GM12878 (cell line): ENCODE data around the gene CREB5. TPM values are rescaled to one million over a fixed set of nuclear protein-coding genes. Genes with fewer than 3 reads are reported as not detected.

Source experiments
- ATAC-seq: fragments of 200-7000 bp; cut with Tn5 transposase; 3 replicates; pipeline ENCODE4 v1.9.1; 2020; ENCODE audit warnings: mild to moderate bottlenecking, moderate library complexity
- BruUV-seq: library from RNA; stranded (reverse); fragments of 400-500 nt; replicated peaks from 2 replicates; lab custom pipeline; 2021; lab: Mats Ljungman, UMichigan
- CTCF ChIA-PET: fragments of 300-600 bp; sonication (Branson Sonifier 250); formaldehyde crosslinking; extraction: SDS; loops from one replicate; lab custom pipeline; 2021; ENCODE audit warnings: inconsistent platforms; lab: Yijun Ruan, JAX
- POLR2A ChIA-PET: fragments of 350-600 bp; formaldehyde crosslinking; extraction: SDS; loops from one replicate; lab custom pipeline; 2021; ENCODE audit warnings: inconsistent platforms; lab: Charles Lee
- RAD21 ChIA-PET: fragments of 300-600 bp; sonication (Branson Sonifier 250); formaldehyde crosslinking; loops from one replicate; lab custom pipeline; 2023; ENCODE audit warnings: antibody characterized with exemption; ENCODE audit not compliant: unreplicated experiment; lab: Charles Lee
- SMC1A ChIA-PET: fragments of 300-600 bp; sonication (Branson Sonifier 250); formaldehyde crosslinking; loops from one replicate; lab custom pipeline; 2023; ENCODE audit not compliant: unreplicated experiment, uncharacterized antibody; lab: Charles Lee
- DNase-seq: peaks from one replicate; pipeline ENCODE4 v3.0.0-alpha.2; 2011; ENCODE audit warnings: low read depth, low spot score
- FAIRE-seq: peaks from 3 replicates; lab custom pipeline; 2011; peaks lifted over from hg19 to GRCh38; lab: Jason Lieb, UNC
- H2AFZ ChIP-seq: 2 replicates; pipeline ENCODE4 v1.6.0; 2011; ENCODE audit warnings: low read depth, low read length, control low read depth; ENCODE audit not compliant: control insufficient read depth
- H3K27ac ChIP-seq: 2 replicates; pipeline ENCODE4 v1.5.1; 2011; ENCODE audit warnings: control low read depth; ENCODE audit not compliant: control insufficient read depth, insufficient read depth
- H3K27me3 ChIP-seq, 2 experiments: replicated peaks in 1 of 2; 2 replicates each; pipeline versions ENCODE4 v1.6.0 to v1.6.1; 2011; ENCODE audit warnings: low read length in 1 of 2; ENCODE audit not compliant: control insufficient read depth in 2 of 2, insufficient read depth in 2 of 2
- H3K36me3 ChIP-seq, 2 experiments: 2 replicates each; pipeline ENCODE4 v1.5.1; 2011; ENCODE audit warnings: low read length in 1 of 2; ENCODE audit not compliant: control insufficient read depth in 2 of 2, insufficient read depth in 2 of 2
- H3K4me1 ChIP-seq: 2 replicates; pipeline ENCODE4 v1.6.1; 2011; ENCODE audit warnings: mild to moderate bottlenecking, low read length, moderate library complexity, mixed read lengths; ENCODE audit not compliant: control insufficient read depth, insufficient read depth
- H3K4me2 ChIP-seq: 2 replicates; pipeline ENCODE4 v1.6.0; 2011; ENCODE audit warnings: control low read depth; ENCODE audit not compliant: control insufficient read depth, insufficient read depth
- H3K4me3 ChIP-seq: fragments of 200-600 bp; sonication (generic); 2 replicates; pipeline ENCODE4 v1.5.1; 2016
- H3K79me2 ChIP-seq: 2 replicates; pipeline ENCODE4 v1.6.0; 2011; ENCODE audit warnings: low read length; ENCODE audit not compliant: control insufficient read depth, insufficient read depth
- H3K9ac ChIP-seq: 2 replicates; pipeline ENCODE4 v1.8.0; 2011; ENCODE audit warnings: low read length, control low read depth, mixed read lengths; ENCODE audit not compliant: control insufficient read depth, insufficient read depth
- H3K9me3 ChIP-seq: replicated peaks from 3 replicates; pipeline ENCODE4 v1.5.1; 2011; ENCODE audit warnings: mild to moderate bottlenecking, low read length; ENCODE audit not compliant: control insufficient read depth, insufficient read depth
- H4K20me1 ChIP-seq: 2 replicates; pipeline ENCODE4 v1.6.0; 2011; ENCODE audit not compliant: control insufficient read depth, insufficient read depth
- BCL11A ChIP-seq: IDR thresholded peaks from 2 replicates; pipeline ENCODE4 v1.6.1; 2011; ENCODE audit warnings: low read depth, low read length
- ETV6 ChIP-seq, 2 experiments: fragments of 450-650 bp in 1 of 2; IDR thresholded peaks in 1 of 2; conservative IDR thresholded peaks in 1 of 2; 2 replicates each; pipeline ENCODE4 v1.6.1; 2014; ENCODE audit warnings: antibody characterized with exemption in 1 of 2, borderline replicate concordance in 1 of 2, low read depth in 1 of 2, mild to moderate bottlenecking in 1 of 2, moderate library complexity in 1 of 2
- HCFC1 ChIP-seq: fragments of 150-350 bp; IDR thresholded peaks from 2 replicates; pipeline ENCODE4 v1.6.1; 2014; ENCODE audit warnings: low read length
- MTA2 ChIP-seq: fragments of 450-650 bp; IDR thresholded peaks from 2 replicates; pipeline ENCODE4 v1.6.1; 2016; ENCODE audit warnings: low read depth, mild to moderate bottlenecking, moderate library complexity
- RAD21 ChIP-seq: IDR thresholded peaks from 2 replicates; pipeline ENCODE4 v1.6.1; 2011; ENCODE audit warnings: mild to moderate bottlenecking, low read depth, low read length, moderate library complexity; ENCODE audit not compliant: insufficient read depth
- RCOR1 ChIP-seq: conservative IDR thresholded peaks from 2 replicates; pipeline ENCODE4 v1.6.1; 2012; ENCODE audit warnings: low read depth, low read length, improper control_type of control experiment
- SIX5 ChIP-seq: IDR thresholded peaks from 2 replicates; pipeline ENCODE4 v1.6.1; 2011; ENCODE audit warnings: mild to moderate bottlenecking, low read depth, low read length, moderate library complexity; ENCODE audit not compliant: severe bottlenecking
- SUZ12 ChIP-seq: fragments of 200-600 bp; sonication (generic); IDR thresholded peaks from one replicate; pipeline ENCODE4 v1.6.1; 2018; ENCODE audit warnings: antibody characterized with exemption, mild to moderate bottlenecking; ENCODE audit not compliant: unreplicated experiment
- TAF1 ChIP-seq: IDR thresholded peaks from 2 replicates; pipeline ENCODE4 v1.6.1; 2011; ENCODE audit warnings: mild to moderate bottlenecking, low read depth, low read length, borderline replicate concordance
- TBL1XR1 ChIP-seq: IDR thresholded peaks from 2 replicates; pipeline ENCODE4 v1.6.1; 2012; ENCODE audit warnings: low read depth, low read length, improper control_type of control experiment
- TCF3 ChIP-seq: IDR thresholded peaks from 2 replicates; pipeline ENCODE4 v1.6.1; 2012; ENCODE audit warnings: low read depth, mild to moderate bottlenecking, low read length, borderline replicate concordance; ENCODE audit not compliant: insufficient read depth
- TCF7 ChIP-seq: IDR thresholded peaks from 2 replicates; pipeline ENCODE4 v1.6.1; 2014; ENCODE audit warnings: antibody characterized with exemption, borderline replicate concordance
- WRNIP1 ChIP-seq: IDR thresholded peaks from 2 replicates; pipeline ENCODE4 v1.6.1; 2011; ENCODE audit warnings: low read depth, low read length, improper control_type of control experiment, borderline replicate concordance
- YY1 ChIP-seq: IDR thresholded peaks from 2 replicates; pipeline ENCODE4 v1.6.1; 2011; ENCODE audit warnings: low read depth, mild to moderate bottlenecking, low read length
- ZNF687 ChIP-seq: fragments of 450-650 bp; IDR thresholded peaks from 2 replicates; pipeline ENCODE4 v1.6.1; 2017; ENCODE audit warnings: mild to moderate bottlenecking, moderate library complexity
- WGBS: methylation state at CpG from one replicate; pipeline ENCODE4 v1.1.6; 2016; ENCODE audit warnings: low lambda C conversion rate; ENCODE audit not compliant: insufficient replicate concordance, insufficient coverage; ENCODE audit errors: missing lambda C conversion rate; 5-methylcytosine and 5-hydroxymethylcytosine counted together
- in situ Hi-C: fragments of 300-500 bp; cut with MboI; formaldehyde crosslinking; loops from 9 replicates; pipeline ENCODE4 v1.14.3; 2018; ENCODE audit warnings: mixed read lengths
- intact Hi-C: fragments of 100-400 bp; cut with micrococcal nuclease; formaldehyde crosslinking; loops from one replicate; pipeline ENCODE4 v1.14.2; 2022; ENCODE audit not compliant: unreplicated experiment
- polyA plus RNA-seq, 11 experiments: library from polyadenylated mRNA; depleted of rRNA in 4 of 11; unstranded in 6 of 11; stranded (reverse) in 5 of 11; fragments of >200 nt; fragmentation: Nextera tagmentation in 4 of 11; fragmentation: Illumina TruSeq in 1 of 11; extraction: Ambion mirVana in 4 of 11; extraction: Trizol in 1 of 11; gene quantifications; 1 replicate in 1 of 11; 2 replicates in 10 of 11; pipeline versions ENCODE4 v1.2.1 to v1.2.3, GENCODE V29; 2011 to 2016; ENCODE audit warnings: inconsistent platforms in 2 of 11, missing spikeins in 2 of 11, low read depth in 1 of 11
- total RNA-seq, 4 experiments: library from RNA; depleted of rRNA in 3 of 4; stranded (reverse); fragments of >200 nt in 3 of 4; fragmentation: Illumina TruSeq in 1 of 4; extraction: Trizol in 1 of 4; gene quantifications; 2 replicates each; pipeline versions ENCODE4 v1.2.1 to v1.2.3, GENCODE V29; 2013 to 2021
- TF ChIP-seq, protein P1 (sequence below): fragments of 450-650 bp; IDR thresholded peaks from 2 replicates; pipeline ENCODE4 v1.6.1; 2017; ENCODE audit warnings: mild to moderate bottlenecking, low read depth, inconsistent platforms; ENCODE audit not compliant: poor library complexity, severe bottlenecking

Gene CREB5
- total and polyA plus RNA-seq, 10 of the 15 experiments (the other 5 are each of a cell fraction or from before 2014, with no cell fraction given), result 12.9 to 74.1 (median 53.0) TPM

GRCh38 chr7:28381466-28381865 is 30.9 kb upstream of the CREB5 start:
- no peak for ATAC-seq

More at GRCh38 chr7:28381466-28381865, 30.9 kb upstream of the CREB5 start:
- no peaks in the 10 kb centered on the region for H4K20me1 ChIP-seq
- TF ChIP-seq RCOR1 (no peak), HCFC1 (no peak), SUZ12 (no peak), MTA2 (no peak), BCL11A (no peak), WRNIP1 (no peak), TBL1XR1 (no peak), TCF7 (no peak), TAF1 (no peak), TCF3 (no peak), SIX5 (no peak), YY1 (no peak), RAD21 (no peak), ETV6 (conservative IDR thresholded peaks at IDR 0.05 in 1 of 2, IDR thresholded peaks at IDR 0.05 in 1 of 2; ENCODE audit: borderline replicate concordance in 1 of 2, low read depth in 1 of 2) (no peak), ZNF687 (no peak)
- TF ChIP-seq, protein P1, sequence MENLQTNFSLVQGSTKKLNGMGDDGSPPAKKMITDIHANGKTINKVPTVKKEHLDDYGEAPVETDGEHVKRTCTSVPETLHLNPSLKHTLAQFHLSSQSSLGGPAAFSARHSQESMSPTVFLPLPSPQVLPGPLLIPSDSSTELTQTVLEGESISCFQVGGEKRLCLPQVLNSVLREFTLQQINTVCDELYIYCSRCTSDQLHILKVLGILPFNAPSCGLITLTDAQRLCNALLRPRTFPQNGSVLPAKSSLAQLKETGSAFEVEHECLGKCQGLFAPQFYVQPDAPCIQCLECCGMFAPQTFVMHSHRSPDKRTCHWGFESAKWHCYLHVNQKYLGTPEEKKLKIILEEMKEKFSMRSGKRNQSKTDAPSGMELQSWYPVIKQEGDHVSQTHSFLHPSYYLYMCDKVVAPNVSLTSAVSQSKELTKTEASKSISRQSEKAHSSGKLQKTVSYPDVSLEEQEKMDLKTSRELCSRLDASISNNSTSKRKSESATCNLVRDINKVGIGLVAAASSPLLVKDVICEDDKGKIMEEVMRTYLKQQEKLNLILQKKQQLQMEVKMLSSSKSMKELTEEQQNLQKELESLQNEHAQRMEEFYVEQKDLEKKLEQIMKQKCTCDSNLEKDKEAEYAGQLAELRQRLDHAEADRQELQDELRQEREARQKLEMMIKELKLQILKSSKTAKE, result no peak
- CTCF ChIA-PET, result interaction anchor here (1.0 kb wide), 1 partner anchor 472 kb away, joined by 4 read pairs; no protein-coding TSS in a partner anchor
- WGBS, result 49% methylated on average over 3 of the region's 3 CpGs
- no peaks in the 10 kb centered on the region for H3K36me3 ChIP-seq
- in situ Hi-C loops, result loop anchor here (5.0 kb wide), 1 partner anchor 476 kb away; no protein-coding TSS in a partner anchor
- no peaks in the 10 kb centered on the region for H3K27me3 ChIP-seq
- POLR2A ChIA-PET, result no interaction called here
- no peaks in the 10 kb centered on the region; the same call in 1 of the 2 replicates for H3K4me1 ChIP-seq
- FAIRE-seq (peak; percentile 41), DNase-seq (no peak)
- no peak overlapping the region for H3K4me3 ChIP-seq
- no peak overlapping the region for H3K9ac ChIP-seq
- BruUV-seq, result no TSS peak
- SMC1A ChIA-PET, result no interaction called here
- H2AFZ ChIP-seq, result no peak overlapping the region
- RAD21 ChIA-PET, result no interaction called here
- no peaks in the 10 kb centered on the region for H3K79me2 ChIP-seq
- H3K4me2 ChIP-seq, result no peak overlapping the region
- intact Hi-C loops, result no loop called here
- no peaks in the 10 kb centered on the region for H3K9me3 ChIP-seq
- H3K27ac ChIP-seq, result no peak overlapping the region
